WI38 (cell line): ENCODE results near the gene CPNE5.

Experiments used
- H3K4me3 ChIP-seq: 2 replicates; pipeline ENCODE4 v1.5.1; 2011; ENCODE audit warnings: low read depth, mild to moderate bottlenecking, control low read depth, low read length
- TF ChIP-seq, protein P1 (sequence below): IDR thresholded peaks from 2 replicates; pipeline ENCODE4 v1.5.1; 2012; ENCODE audit warnings: low read depth, mild to moderate bottlenecking, control low read depth, low read length

The CPNE5 gene

DNA sequence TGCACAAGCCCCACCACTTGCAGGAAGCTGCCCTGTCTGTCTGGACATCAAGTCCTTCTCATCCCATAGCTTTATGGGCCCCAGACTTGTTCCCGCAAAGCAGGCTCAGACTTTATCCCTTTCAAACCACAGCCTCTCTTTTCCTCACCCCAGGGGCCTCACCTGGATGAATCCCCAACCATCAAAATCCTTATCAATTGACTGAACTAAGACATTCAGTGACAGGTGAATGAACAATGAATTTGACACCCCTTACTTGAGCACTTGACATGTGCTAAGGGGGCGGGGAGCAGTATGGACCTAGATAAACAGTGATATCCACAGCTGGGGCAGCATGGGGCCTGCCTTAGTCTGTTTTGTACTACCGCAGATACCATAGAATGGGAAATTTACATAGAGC lies 136.6 kb downstream of the CPNE5 start:
- H3K4me3 ChIP-seq, result no peak overlapping the region
- TF ChIP-seq, protein P1, sequence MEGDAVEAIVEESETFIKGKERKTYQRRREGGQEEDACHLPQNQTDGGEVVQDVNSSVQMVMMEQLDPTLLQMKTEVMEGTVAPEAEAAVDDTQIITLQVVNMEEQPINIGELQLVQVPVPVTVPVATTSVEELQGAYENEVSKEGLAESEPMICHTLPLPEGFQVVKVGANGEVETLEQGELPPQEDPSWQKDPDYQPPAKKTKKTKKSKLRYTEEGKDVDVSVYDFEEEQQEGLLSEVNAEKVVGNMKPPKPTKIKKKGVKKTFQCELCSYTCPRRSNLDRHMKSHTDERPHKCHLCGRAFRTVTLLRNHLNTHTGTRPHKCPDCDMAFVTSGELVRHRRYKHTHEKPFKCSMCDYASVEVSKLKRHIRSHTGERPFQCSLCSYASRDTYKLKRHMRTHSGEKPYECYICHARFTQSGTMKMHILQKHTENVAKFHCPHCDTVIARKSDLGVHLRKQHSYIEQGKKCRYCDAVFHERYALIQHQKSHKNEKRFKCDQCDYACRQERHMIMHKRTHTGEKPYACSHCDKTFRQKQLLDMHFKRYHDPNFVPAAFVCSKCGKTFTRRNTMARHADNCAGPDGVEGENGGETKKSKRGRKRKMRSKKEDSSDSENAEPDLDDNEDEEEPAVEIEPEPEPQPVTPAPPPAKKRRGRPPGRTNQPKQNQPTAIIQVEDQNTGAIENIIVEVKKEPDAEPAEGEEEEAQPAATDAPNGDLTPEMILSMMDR, result no peak

DNA sequence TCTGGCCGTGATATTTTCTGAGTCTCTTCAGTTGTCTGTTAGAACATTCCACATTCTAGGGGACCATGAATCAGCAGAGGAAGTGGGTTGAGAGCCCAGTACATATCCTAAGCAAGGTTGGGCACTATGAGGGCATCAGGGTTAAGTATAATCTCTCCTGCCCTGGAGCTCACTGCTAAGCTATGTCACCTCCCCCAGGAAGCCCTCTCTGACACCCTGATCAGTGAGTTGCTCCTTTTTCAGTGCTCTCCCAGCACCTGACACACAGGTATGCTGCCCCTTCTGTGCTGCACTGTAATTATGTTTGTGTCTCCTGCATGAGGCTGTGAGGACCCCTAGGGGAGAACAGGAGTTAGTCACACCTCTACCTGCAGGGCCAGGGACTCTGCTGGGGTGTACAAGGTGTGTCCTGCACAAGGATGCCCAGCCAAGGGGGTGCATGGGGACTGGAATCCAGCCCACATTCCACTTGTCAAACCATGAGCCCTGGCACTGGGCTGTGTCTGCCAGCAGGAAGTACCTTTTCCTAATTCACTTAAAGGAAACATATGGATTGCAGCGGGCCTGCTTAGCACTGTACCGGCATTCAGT lies 137.7 kb downstream of the CPNE5 start:
- H3K4me3 ChIP-seq, result no peak overlapping the region
- TF ChIP-seq, protein P1, result no peak

DNA sequence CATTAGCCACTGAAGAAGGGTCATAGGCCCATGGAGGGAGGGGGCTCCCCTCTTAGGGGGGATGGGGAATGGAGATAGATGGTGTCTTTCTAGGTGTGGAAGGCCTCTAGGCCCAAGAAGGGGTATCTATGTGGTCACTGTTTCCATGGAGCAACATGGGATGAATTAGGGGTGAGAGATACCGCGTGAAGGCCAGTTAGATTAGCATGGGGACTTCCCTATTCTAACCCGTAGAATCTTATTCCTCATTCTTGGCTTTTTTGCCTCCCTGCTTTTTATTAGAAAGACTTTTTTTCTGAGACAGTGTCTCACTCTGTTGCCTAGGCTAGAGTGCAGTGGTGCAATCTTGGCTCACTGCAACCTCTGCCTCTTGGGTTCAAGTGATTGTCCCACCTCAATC lies 138.4 kb downstream of the CPNE5 start:
- TF ChIP-seq, protein P1, result no peak
- H3K4me3 ChIP-seq, result no peak overlapping the region

DNA sequence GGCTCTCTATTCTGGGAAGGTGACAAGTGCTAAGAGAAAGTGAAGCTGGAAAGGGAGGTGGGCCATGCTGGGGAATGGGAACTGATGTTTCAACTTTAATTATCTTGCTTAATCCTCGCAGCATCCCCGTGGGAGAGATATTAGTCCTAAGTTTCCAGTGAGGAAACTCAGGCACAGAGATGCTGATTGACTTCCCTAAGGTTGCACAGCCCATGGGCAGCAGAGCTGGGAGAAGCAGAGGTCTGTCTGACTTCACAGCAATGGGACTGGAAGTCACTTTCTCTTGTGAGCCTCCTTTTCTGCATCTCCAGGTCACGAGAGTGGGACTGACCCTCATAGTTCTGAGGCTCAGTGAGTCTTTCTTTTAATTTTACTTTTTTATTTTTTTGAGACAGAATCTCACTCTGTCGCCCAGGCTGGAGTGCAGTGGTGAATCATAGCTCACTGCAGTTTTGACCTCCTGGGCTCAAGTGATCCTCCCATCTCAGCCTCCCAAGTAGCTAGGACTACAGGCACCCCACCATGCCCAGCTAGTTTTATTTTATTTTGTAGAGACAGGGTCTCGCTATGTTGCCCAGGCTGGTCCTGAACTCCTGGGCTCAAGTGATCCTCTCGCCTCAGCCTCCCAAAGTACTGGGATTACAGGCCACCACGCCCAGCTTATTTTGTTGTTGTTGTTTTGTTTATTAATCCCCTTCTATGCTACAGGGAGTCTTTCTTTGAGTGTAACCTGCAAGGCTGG lies 139.0 kb downstream of the CPNE5 start:
- H3K4me3 ChIP-seq, result no peak overlapping the region
- TF ChIP-seq, protein P1, result no peak

DNA sequence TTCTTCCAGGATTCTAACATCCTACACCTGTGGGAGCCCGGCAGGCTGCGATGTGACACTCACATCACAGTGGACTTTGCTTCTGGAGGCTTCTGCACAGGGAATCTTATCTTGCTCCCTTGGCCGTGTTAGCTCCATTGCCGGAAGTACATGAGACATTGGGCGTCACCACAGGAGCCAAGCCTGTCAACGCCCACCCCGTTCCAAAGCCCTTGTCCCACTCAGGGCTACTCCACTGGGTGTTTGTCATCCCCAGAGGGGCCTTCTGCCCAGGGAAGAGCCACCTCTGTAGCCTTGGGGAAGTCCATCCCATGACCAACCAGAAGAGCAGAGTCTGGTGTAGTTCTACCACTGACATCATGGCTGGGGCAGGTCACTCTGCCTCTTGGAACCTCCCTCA lies 139.9 kb downstream of the CPNE5 start:
- TF ChIP-seq, protein P1, result no peak
- H3K4me3 ChIP-seq, result no peak overlapping the region

DNA sequence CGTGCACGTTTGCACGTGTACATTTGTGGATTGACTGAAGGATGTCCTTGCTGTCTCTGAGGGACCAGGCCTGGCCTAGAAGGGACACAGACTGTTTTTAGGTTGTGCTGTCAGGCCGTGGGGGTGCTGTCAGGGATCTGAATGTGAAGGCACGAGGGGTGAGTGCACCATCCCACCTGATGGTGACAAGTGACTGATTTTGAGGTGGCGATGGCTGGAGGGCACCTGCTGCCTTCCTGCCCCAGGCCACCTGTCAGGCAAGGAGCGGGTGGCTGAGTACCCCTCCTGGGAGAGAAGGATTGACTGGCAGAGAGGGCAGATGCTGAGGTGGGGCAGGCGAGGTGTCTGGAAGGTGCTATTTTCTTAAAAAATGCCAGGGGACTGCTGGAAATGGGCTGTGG lies 140.4 kb downstream of the CPNE5 start:
- TF ChIP-seq, protein P1, result no peak
- no peak overlapping the region for H3K4me3 ChIP-seq

DNA sequence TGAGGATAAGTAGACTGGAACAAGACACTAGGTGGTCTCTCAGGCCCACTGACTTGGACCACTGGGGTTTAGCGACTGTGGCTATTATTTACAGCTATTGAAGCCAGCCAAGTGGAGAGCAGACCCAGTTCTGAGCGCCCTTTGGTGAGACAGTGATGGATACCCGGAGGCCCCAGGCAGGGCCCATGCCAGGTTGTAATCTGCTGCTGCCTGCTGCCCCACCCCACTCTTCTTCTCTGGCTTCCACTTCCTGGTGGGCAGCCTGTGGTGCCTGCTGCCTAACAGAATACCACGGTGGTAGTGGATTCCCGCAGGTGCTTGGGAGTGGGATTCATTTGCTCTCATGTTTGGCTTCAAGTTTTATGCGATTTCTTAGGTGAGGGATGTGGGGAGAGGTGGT lies 141.0 kb downstream of the CPNE5 start:
- TF ChIP-seq, protein P1, result no peak
- H3K4me3 ChIP-seq, result no peak overlapping the region
